GM12873 (cell line): ENCODE results near the gene TMEM185B.

Experiments
- CTCF ChIP-seq: IDR thresholded peaks from 2 replicates; pipeline ENCODE4 v1.5.1; 2012; ENCODE audit warnings: low read depth, mild to moderate bottlenecking, moderate library complexity, low read length, control low read depth; ENCODE audit not compliant: insufficient read depth; ENCODE audit errors: missing control alignments

The TMEM185B gene

DNA sequence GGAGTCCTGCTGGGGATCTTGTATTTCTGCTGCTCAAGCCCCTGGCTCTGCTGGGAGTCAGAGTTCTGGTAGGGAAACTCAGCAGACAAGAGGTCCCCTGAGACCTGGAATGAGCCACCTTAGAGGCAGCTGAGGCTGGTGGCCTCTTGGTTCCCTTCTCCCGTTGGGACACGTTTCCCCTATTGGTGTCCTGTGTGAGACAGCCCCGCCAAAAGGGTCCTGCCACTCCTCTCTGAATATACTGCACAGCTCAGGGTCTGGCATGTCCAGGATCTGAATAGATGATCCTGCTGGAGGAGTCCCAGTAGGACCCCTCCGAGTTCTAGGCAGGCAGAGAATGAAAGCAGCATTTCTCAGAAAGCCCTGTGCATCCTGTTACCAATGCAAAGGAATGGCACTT, 27.4 kb upstream of the TMEM185B start:
- TF ChIP-seq CTCF, result no peak

GRCh38 chr2:120247851-120248250, 24.7 kb upstream of the TMEM185B start:
- TF ChIP-seq CTCF, result no peak

GRCh38 chr2:120246546-120247300, 23.5 kb upstream of the TMEM185B start:
- TF ChIP-seq CTCF, result no peak

- TF ChIP-seq CTCF, result no peak
Observed at GRCh38 chr2:120245520-120246332, 22.5 kb upstream of the TMEM185B start.

DNA sequence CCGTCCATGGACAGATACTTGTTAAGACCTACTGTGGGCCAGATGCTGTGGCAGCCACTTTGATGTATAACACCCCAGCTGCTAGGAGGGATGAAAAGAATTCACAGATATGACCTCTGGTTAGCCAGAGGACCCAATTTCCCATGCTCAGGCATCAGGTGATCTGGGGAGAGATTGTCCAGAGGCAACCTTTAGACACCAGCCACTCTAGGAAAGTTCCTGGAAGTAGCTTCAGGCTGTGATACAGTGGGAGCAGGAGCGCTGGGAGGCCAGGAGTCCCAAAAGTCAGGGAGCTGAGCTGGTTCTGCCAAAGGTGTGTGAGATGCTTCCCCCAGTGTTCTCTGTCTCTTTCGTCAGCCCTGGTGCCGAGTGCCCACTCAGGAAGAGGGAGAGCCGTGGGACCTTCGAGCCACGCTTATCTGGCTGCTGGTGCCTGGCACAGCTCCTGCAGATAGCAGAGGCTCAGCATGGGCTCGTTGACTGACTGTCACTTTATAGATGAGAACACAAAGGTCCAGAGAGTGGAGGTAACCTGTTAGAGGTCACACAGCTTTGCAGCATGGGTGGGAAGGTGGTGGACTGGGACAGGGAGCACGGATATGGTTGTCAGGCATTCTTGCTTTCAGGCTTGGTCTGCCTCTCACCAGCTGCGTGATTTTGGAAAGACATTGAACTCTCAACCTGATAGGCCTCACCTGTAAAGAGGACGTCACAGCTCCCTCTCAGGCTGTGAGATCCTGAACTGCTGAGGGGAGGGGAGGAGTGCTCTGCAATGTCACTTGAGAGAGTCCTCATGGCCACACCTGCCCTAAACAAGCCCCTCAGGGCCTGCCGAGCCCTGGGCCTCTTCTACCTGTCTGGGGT, 21.7 kb upstream of the TMEM185B start:
- no peak for TF ChIP-seq CTCF

DNA sequence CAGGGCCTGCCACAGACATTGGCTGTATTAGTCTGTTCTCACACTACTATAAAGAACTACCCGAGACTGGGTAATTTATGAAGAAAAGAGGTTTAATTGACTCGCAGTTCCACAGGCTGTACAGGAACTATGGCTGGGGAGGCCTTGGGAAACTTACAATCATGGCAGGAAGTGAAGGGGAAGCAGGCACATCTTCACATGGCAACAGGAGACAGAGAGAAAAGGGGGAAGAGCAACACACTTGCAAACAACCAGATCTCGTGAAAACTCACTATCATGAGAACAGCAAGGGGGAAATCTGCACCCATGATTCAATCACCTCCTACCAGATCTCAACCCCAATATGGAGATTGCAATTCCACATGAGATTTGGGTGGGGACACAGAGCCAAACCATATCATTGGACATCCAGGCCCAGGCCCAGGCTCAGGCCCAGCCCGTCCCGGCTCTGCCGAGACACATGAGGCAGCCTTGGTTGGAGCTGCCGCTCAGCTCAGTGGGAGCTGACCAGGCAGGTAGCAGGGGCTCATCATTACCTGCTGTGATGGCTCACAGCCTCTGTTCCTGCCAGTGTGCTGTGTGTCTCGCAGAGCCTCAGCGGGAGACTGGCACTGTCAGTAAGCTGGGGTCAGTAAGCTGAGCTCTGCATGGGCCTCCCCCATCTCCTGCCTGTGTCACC, 20.8 kb upstream of the TMEM185B start:
- no peak for TF ChIP-seq CTCF
